ENCODE measurements around the gene ADAM19. TPM values are rescaled to one million over a fixed set of nuclear protein-coding genes. Genes with fewer than 3 reads are reported as not detected.

ADAM19 gene
- total and polyA plus RNA-seq, 2 of the 4 experiments (the other 2 are of a cell fraction): 35.5 to 49.2 TPM

DNA sequence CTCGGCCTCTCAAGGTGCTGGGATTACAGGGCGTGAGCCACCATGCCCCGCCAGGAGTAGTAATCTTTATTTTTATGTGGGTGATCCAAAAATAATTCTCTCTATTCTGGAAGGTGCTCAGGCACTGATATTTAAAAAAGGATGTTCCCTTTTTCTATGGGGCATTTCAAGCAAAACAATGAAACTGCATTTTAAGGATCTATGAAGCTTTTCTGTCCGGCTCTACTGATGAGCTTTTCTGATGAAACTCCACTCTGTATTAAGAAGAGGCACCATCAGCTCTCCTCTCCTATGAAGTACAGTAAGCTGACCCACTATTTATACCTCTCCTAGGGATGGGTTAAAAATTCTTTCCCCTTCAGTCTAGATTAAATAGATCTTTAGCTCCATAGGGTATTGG, 7.4 kb downstream of the ADAM19 start:
- H4K5ac ChIP-seq (ENCODE audit: low read depth, low read length): no peak overlapping the region
- CTCF ChIA-PET: interaction anchor here (1.1 to 1.2 kb wide), 2 partner anchors 10 to 176 kb away, joined by 3 read pairs; partner anchors contain the start of gene LSM11

More for the DNA sequence above, 7.4 kb downstream of the ADAM19 start:
- Histone ChIP-seq H3K18ac (ENCODE audit: low read depth, low read length) (no peak overlapping the region), H3K9me1 (ENCODE audit: insufficient read depth, low read length) (peaks cover 21% of the 10 kb centered on the region), H4K8ac (ENCODE audit: low read depth in 2 of 2, low read length in 2 of 2) (no peak overlapping the region), H3K36me3 (ENCODE audit: control insufficient read depth, insufficient read depth, low read length) (peaks cover 27% of the 10 kb centered on the region), H3K23ac (ENCODE audit: low read depth, low read length) (no peak overlapping the region), H2AK9ac (replicated peaks; ENCODE audit: low read depth, low read length, poor library complexity) (no peak overlapping the region), H3K9ac (ENCODE audit: low read depth, low read length) (no peak overlapping the region), H3K79me1 (ENCODE audit: low read depth in 1 of 2, low read length in 2 of 2) (peaks cover 11 to 50% of the 10 kb centered on the region in 2 experiments; a peak in 3 of 4 replicates), H3K4ac (ENCODE audit: low read depth, low read length) (no peak overlapping the region), H3K14ac (replicated peaks; ENCODE audit: low read depth, low read length) (no peak overlapping the region), H2BK20ac (ENCODE audit: low read depth, low read length) (no peak overlapping the region), H2AK5ac (ENCODE audit: low read depth, low read length) (no peak overlapping the region), H4K91ac (ENCODE audit: insufficient read depth, low read depth, low read length) (no peak overlapping the region), H2AFZ (replicated peaks; ENCODE audit: low read length, poor library complexity) (no peak overlapping the region), H4K20me1 (ENCODE audit: insufficient read depth, low read length) (peaks cover 14% of the 10 kb centered on the region), H3K4me2 (ENCODE audit: low read depth, low read length) (no peak overlapping the region), H2BK120ac (ENCODE audit: low read depth, low read length) (no peak overlapping the region), H3K27me3 (ENCODE audit: control insufficient read depth, insufficient read depth, low read length) (no peaks in the 10 kb centered on the region), H2BK5ac (ENCODE audit: low read depth, low read length, poor library complexity, severe bottlenecking) (no peak overlapping the region), H3K4me1 (ENCODE audit: control insufficient read depth, insufficient read depth, low read length) (peaks cover 20% of the 10 kb centered on the region), H3K56ac (ENCODE audit: extremely low read depth, insufficient read depth, low read length) (no peak overlapping the region), H3K27ac (ENCODE audit: insufficient read depth, low read length) (no peak overlapping the region), H3K9me3 (ENCODE audit: control insufficient read depth, insufficient read depth, low read length) (no peaks in the 10 kb centered on the region), H3K4me3 (ENCODE audit: insufficient read depth, low read depth, low read length) (no peak overlapping the region), H2BK15ac (ENCODE audit: low read depth, low read length) (no peak overlapping the region)
- BruUV-seq (replicated peaks): no TSS peak
- intact Hi-C loops (cut with micrococcal nuclease): no loop called here
- in situ Hi-C loops (cut with MboI; ENCODE audit: low sequenced_read_pairs): loop anchor here (25.0 kb wide), 1 partner anchor 1619 kb away; no protein-coding TSS in a partner anchor
- DNase-seq (no peak), ATAC-seq (ENCODE audit: low read depth) (no peak)
- POLR2A ChIA-PET (ENCODE audit: unreplicated experiment): no interaction called here
- no CpG with 5 or more reads among the region's 4 CpGs for WGBS, 2 experiments (ENCODE audit: extremely low coverage in 2 of 2, insufficient read length in 1 of 2)
- dilution Hi-C loops (cut with HindIII; ENCODE audit: low sequenced_read_pairs, unreplicated experiment): no loop called here
- TF ChIP-seq, protein P1, sequence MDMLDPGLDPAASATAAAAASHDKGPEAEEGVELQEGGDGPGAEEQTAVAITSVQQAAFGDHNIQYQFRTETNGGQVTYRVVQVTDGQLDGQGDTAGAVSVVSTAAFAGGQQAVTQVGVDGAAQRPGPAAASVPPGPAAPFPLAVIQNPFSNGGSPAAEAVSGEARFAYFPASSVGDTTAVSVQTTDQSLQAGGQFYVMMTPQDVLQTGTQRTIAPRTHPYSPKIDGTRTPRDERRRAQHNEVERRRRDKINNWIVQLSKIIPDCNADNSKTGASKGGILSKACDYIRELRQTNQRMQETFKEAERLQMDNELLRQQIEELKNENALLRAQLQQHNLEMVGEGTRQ (IDR thresholded peaks at IDR 0.05; ENCODE audit: low read depth, low read length): no peak
- TF ChIP-seq BHLHE40 (IDR thresholded peaks at IDR 0.05; ENCODE audit: low read depth, low read length) (no peak), POLR2A (IDR thresholded peaks at IDR 0.05; ENCODE audit: low read depth, low read length) (no peak), MXI1 (IDR thresholded peaks at IDR 0.05; ENCODE audit: borderline replicate concordance, low read depth, low read length) (no peak), RFX5 (IDR thresholded peaks at IDR 0.05; ENCODE audit: low read depth, low read length) (no peak), SMC3 (IDR thresholded peaks at IDR 0.05; ENCODE audit: low read depth, low read length) (no peak), CHD1 (IDR thresholded peaks at IDR 0.05; ENCODE audit: low read depth, low read length) (no peak), CEBPB (IDR thresholded peaks at IDR 0.05; ENCODE audit: low read depth, low read length) (no peak), FOS (IDR thresholded peaks at IDR 0.05; ENCODE audit: low read depth, low read length) (no peak), RAD21 (IDR thresholded peaks at IDR 0.05; ENCODE audit: low read length) (no peak)
- TF ChIP-seq, protein P2, sequence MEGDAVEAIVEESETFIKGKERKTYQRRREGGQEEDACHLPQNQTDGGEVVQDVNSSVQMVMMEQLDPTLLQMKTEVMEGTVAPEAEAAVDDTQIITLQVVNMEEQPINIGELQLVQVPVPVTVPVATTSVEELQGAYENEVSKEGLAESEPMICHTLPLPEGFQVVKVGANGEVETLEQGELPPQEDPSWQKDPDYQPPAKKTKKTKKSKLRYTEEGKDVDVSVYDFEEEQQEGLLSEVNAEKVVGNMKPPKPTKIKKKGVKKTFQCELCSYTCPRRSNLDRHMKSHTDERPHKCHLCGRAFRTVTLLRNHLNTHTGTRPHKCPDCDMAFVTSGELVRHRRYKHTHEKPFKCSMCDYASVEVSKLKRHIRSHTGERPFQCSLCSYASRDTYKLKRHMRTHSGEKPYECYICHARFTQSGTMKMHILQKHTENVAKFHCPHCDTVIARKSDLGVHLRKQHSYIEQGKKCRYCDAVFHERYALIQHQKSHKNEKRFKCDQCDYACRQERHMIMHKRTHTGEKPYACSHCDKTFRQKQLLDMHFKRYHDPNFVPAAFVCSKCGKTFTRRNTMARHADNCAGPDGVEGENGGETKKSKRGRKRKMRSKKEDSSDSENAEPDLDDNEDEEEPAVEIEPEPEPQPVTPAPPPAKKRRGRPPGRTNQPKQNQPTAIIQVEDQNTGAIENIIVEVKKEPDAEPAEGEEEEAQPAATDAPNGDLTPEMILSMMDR (conservative IDR thresholded peaks at IDR 0.05; ENCODE audit: low read depth, low read length): no peak
